ENCODE measurements around the gene HENMT1. TPM values are rescaled to one million over a fixed set of nuclear protein-coding genes. Genes with fewer than 3 reads are reported as not detected.

The HENMT1 gene
- total RNA-seq, 1 experiment from 2014 or later: 6.2 TPM

DNA sequence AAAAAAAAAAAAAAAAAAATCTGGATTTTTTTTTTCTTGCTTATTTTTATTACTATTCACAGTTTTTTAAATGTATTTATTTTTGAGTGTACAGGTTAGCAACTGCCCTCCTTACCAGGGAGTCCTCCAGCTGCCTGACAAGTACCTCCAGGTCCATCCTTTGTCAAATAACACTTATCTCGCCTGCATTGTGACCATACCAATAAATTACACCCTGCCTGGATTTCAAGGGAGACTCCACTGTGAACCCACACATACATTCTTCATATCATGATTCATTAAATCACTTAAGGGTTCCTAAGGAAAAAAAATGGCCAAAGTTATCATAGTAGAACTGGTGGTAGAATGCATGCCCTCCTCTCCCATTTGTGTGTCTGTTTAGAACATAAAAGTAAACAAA, 62.6 kb downstream of the HENMT1 start:
- no peak overlapping the region for H2BK12ac ChIP-seq (ENCODE audit: insufficient read length, low read depth, low read length)
- no peak overlapping the region for H2AK5ac ChIP-seq (ENCODE audit: insufficient read length, low read length)
- TF ChIP-seq, protein P1, sequence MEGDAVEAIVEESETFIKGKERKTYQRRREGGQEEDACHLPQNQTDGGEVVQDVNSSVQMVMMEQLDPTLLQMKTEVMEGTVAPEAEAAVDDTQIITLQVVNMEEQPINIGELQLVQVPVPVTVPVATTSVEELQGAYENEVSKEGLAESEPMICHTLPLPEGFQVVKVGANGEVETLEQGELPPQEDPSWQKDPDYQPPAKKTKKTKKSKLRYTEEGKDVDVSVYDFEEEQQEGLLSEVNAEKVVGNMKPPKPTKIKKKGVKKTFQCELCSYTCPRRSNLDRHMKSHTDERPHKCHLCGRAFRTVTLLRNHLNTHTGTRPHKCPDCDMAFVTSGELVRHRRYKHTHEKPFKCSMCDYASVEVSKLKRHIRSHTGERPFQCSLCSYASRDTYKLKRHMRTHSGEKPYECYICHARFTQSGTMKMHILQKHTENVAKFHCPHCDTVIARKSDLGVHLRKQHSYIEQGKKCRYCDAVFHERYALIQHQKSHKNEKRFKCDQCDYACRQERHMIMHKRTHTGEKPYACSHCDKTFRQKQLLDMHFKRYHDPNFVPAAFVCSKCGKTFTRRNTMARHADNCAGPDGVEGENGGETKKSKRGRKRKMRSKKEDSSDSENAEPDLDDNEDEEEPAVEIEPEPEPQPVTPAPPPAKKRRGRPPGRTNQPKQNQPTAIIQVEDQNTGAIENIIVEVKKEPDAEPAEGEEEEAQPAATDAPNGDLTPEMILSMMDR (conservative IDR thresholded peaks at IDR 0.05): no peak
- Mint-ChIP-seq H3K4me3 (no peak overlapping the region), H3K27me3 (ENCODE audit: low read depth) (no peaks in the 10 kb centered on the region), H3K4me1 (peaks cover 4% of the 10 kb centered on the region in 2 experiments), H3K27ac (no peak overlapping the region), H3K9me3 (no peaks in the 10 kb centered on the region), H3K36me3 (ENCODE audit: insufficient read depth in 1 of 3, low read depth in 3 of 3) (peaks cover 0 to 4% (median 0%) of the 10 kb centered on the region in 3 experiments; a peak in 2 of 7 replicates)
- H3K27ac ChIP-seq (ENCODE audit: insufficient read length, low read depth, low read length): no peak overlapping the region
- H2BK5ac ChIP-seq (ENCODE audit: insufficient read length, low read length): no peak overlapping the region
- H3K4ac ChIP-seq (ENCODE audit: low read depth, low read length): no peak overlapping the region
- H3K14ac ChIP-seq (ENCODE audit: insufficient read depth, low read length): no peak overlapping the region
- no peak overlapping the region for H2BK20ac ChIP-seq (ENCODE audit: low read depth, low read length, poor library complexity, severe bottlenecking)
- H4K5ac ChIP-seq (ENCODE audit: insufficient read length, low read depth, low read length): no peak overlapping the region
- H2BK120ac ChIP-seq (ENCODE audit: low read depth, low read length, poor library complexity, severe bottlenecking): no peak overlapping the region
- H3K4me2 ChIP-seq (ENCODE audit: insufficient read depth, insufficient read length, low read length): no peak overlapping the region
- no peaks in the 10 kb centered on the region for H3K27me3 ChIP-seq (ENCODE audit: insufficient read depth, low read length)
- H3T11ph ChIP-seq (ENCODE audit: low read length): no peak overlapping the region
- H3K79me1 ChIP-seq (ENCODE audit: insufficient read depth, low read depth, low read length, poor library complexity, severe bottlenecking): no peaks in the 10 kb centered on the region
- no peak for DNase-seq
- no CpG with 5 or more reads among the region's 1 CpG for WGBS (ENCODE audit: extremely low coverage, insufficient read length, low lambda C conversion rate)
- H3K9me3 ChIP-seq (ENCODE audit: control insufficient read depth, low read depth, low read length): no peaks in the 10 kb centered on the region
- H4K8ac ChIP-seq (replicated peaks; ENCODE audit: insufficient read length, low read depth, low read length): no peak overlapping the region
- no peak overlapping the region for H3K18ac ChIP-seq (ENCODE audit: insufficient read length, low read depth, low read length)
- H2AFZ ChIP-seq (ENCODE audit: low read length): no peak overlapping the region
- H3K9ac ChIP-seq (ENCODE audit: extremely low read depth, insufficient read length, low read length): no peak overlapping the region
- no peak overlapping the region for H2BK15ac ChIP-seq (ENCODE audit: low read depth, low read length)
- H4K91ac ChIP-seq (ENCODE audit: insufficient read length, low read depth, low read length): no peak overlapping the region
- H3K56ac ChIP-seq (ENCODE audit: insufficient read length, low read depth, low read length): no peak overlapping the region
- no peaks in the 10 kb centered on the region for H3K23me2 ChIP-seq (ENCODE audit: insufficient read length, low read depth, low read length, poor library complexity, severe bottlenecking)
- H3K79me2 ChIP-seq (ENCODE audit: insufficient read depth, low read length): no peaks in the 10 kb centered on the region
- H3K4me1 ChIP-seq (ENCODE audit: insufficient read depth, low read length): no peaks in the 10 kb centered on the region; the same call in 1 of the 2 replicates
- H3K23ac ChIP-seq (ENCODE audit: insufficient read length, low read depth, low read length): no peak overlapping the region
- H4K20me1 ChIP-seq (ENCODE audit: control insufficient read depth, insufficient read depth, insufficient read length): no peaks in the 10 kb centered on the region

Other genes with a start within 250 kb of the HENMT1 start
- not detected in 2 replicates for gene NBPF6, start 210.8 kb downstream of the HENMT1 start, total RNA-seq (2021)
- gene EEIG2, start 101.0 kb downstream of the HENMT1 start, total RNA-seq (2021): 16.9 and 17.0 TPM in 2 replicates
- gene PRPF38B, start 31.2 kb upstream of the HENMT1 start, total RNA-seq (2021): 60.0 and 60.1 TPM in 2 replicates
- 0.11 and 0.13 TPM in 2 replicates for gene FNDC7, start 51.8 kb upstream of the HENMT1 start, total RNA-seq (2021)
- gene STXBP3, start 85.6 kb upstream of the HENMT1 start, total RNA-seq (2021): 29.4 and 34.1 TPM in 2 replicates
- not detected in 2 replicates for gene AKNAD1, start 196.0 kb upstream of the HENMT1 start, total RNA-seq (2021)
- gene GPSM2, start 215.9 kb upstream of the HENMT1 start, total RNA-seq (2021): 5.2 and 6.4 TPM in 2 replicates

All from H9 (cell line).